HS-5 (cell line): ENCODE measurements around the gene ARNT2.

ENCODE experiments used
- DNase-seq: peaks from one replicate; pipeline ENCODE4 v3.0.0-alpha.2; 2012; ENCODE audit warnings: low read depth

The ARNT2 gene

DNA sequence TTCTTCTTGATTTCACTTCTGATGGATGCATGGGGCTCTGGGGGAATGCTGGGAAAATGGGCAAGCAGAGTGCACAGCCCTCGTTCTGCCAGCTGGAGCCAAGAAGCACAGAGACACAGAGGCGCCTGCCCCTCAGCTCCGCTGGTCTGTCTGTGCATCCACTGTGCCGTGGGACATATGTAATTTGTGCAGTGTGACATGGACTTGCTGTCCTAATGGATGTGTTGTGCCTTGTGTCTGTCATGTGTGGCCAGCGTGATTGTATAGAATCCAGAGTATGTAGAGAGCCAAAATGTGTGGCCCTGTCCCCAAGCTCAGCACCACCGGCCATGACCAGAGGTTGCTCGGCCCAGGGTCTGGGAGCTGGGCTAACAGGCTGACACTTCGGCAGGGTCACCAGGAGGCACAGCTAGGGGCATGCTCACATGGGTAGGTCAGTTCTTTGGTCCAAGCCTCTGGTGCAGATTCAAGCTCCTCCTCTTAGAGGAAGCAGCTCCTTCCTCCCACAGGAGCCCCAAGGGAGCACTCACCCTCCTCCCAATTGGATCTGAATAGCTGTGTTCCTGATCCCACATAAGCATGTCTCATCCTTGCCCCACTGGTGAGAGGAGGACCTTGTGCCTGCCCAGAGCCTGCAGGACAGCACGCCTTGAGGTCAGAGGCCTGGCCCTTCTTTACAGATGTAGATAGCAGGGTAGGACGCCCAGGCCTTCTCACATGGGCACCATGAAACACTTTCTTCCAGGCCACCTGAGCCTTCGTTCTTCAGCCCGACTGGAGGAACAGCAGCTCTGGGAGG is 190.1 kb downstream of the ARNT2 start:
- no peak for DNase-seq

DNA sequence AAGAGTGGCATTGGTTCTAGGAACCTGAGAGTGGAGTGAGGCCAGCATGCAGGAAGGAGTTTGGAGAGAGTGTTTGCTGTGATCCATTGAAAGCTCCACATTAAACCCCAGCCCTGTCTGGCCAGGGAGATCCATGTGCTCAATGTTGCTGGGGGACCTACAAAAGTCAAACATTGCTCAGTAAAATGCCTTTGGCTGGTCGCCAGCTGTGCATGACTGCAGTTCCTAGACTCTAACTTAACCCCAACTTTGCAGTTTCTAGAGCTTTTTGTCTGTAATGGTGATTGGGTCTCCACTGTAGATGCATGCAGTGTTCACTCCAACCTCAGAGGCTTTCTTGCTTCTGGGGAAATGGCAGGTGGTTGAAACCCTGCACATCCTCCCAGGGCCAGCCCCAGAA is 191.2 kb downstream of the ARNT2 start:
- DNase-seq = no peak

DNA sequence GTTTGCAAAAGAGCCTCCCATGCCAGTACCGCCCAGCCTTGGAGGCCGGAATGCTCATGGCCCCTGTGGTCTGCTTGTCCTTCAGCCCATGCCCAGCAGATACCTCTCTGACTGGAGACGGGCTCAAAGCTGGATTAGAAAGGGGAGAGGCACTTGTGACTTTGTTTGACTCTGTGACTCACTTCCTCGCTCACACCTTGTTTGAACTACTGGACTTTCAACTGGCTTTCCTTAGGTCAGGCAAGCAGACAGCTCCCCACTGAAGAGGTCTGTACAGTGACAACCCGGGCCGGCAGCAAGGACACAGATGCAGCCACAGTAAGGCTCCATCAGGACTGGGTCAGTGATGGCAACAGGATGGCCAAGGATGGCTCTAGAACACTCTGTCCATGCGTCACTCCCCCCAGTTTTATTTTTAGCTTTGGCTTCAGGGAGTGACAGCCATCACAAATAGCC is 192.4 kb downstream of the ARNT2 start:
- no peak for DNase-seq

DNA sequence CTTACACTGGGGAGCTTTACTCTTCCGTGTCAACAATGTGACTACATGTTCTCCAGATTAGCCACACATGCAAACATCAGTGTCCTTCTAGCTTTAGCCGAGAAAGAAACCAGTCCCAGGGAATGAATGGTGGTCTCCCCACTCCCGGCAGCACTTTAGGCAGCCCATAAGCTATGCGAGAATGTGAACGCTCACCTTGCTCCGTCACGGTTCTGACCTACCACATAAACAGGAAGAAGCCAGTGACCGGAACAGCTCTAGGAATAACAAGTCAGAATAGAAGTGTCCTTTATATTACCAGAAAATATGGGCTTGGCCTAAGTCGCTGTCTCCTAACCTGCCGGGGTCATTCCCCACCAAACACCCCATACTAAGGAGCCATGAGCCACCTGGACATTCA is 192.9 kb downstream of the ARNT2 start:
- DNase-seq = no peak

DNA sequence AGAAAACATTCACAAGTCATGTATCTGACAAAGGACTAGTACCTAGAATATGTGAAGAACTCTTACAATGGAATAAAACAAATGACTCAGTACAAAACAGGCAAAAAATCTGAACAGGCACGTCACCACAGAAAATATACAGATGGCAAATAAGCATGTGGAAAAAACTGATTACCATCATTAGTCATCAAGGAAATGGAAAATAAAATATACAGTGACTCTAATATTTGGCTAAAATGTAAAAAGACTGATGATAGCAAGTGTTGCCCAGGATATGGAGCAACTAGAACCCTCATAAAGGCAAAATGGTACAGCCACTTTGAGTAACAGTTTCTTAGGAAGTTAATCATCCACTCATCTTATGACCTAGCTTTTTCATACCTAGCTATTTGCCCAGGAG is 195.2 kb downstream of the ARNT2 start:
- no peak for DNase-seq

DNA sequence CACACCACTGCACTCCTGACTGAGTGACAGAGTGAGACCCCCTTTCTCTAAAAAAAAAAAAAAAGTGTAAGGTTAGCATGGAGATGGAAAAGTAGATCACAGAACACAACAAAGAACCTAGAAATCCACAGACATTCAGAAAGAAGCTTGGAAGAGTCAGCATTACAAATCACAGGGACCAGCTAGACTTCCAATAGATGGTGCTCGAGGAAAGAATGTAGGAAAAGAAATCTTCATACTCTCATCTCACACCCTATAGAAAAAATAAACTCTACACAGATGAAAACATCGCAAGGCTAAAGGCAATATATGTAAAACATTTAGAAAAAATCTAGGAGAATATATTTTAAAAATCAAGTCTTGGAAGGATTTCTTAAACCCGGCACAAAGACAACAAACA is 196.4 kb downstream of the ARNT2 start:
- DNase-seq = no peak

DNA sequence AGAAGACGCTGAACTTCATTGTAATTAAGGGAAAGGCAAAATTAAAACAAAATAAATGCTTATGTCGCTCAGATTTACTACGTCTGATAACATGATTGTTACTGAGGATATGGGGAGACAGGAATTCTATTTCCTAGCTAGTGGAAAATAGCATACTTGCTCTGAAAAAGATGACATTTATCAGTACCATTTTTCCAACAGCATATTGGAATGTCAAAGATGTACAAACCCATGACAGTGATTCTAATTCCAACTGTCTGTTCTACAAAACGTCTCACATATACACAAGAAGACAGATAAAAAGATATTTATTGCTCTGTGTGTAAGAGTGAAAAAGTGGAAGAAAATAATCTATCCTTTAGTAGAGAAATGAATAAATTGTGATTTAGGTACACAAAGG is 197.1 kb downstream of the ARNT2 start:
- DNase-seq = no peak

DNA sequence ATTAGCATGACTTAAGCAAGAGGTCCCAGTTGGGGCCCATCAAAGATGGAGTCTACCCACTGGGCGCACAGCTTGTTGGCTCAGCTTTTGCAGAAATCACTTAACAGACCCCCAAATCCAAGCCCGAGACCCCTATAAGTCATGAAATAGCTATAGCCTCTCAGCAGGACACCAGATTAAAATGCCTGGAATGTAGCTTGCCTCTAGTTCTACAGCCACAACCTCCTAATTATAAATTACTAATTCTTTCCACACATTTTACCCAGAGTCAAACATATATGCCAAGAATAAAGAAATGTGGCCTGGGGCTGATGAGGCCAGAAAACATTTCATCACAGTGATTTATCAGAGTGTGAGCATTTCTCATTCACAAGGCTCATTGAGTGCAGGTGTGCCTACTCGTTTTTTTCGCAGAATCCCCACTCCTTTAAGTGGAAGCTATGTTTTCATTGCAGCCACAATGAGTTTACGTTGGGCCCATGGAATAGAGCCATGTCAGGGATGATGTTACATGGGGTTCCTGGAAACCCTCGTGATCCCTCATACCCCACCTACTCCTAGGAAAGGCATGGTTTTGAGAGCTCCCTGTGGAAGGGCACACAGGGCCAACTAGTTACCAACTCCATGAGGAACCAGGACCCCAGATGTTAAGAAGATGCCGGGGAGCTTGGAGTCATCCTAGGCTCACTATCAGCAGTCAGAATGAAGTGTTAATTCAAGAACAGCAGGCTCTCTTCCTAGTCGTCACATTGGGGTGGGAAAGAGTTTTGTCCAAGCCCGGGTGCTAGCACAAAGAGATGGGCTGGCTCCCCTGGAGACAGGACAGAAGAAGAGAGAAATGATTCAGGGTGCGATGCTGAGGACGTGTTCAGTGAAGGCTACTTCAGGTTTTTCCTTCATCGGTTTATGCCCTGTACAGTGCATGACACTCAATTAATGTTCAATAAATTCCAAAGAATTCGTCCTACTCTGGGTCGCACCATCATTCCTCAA is 200.7 kb downstream of the ARNT2 start:
- DNase-seq = no peak

DNA sequence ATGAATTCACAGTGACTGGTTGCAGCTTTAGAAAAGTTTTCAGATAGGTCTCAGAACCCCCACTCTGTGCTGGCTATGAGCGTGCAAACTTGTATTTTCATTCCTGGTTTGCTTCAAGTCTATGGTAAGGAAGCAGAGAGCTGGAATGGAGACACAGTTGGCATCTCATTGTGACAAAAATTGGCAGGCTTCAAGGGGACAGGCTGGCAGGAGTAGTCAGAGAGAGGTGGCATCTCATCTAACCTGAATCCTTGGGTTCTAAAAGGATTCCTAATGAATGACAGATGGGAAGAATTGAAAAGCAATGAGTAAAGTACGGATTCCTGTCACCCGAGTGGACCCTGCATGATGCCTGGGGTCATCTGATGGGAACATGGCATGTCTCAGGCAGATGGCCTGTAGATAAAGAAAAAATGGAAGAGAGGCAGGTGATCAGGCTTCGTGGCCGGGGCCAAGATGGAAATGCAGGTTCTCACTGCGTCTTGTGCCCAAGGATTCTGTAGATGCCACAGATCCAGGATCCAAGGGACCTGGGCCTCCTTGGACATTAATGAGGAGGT is 201.5 kb downstream of the ARNT2 start:
- DNase-seq = no peak

DNA sequence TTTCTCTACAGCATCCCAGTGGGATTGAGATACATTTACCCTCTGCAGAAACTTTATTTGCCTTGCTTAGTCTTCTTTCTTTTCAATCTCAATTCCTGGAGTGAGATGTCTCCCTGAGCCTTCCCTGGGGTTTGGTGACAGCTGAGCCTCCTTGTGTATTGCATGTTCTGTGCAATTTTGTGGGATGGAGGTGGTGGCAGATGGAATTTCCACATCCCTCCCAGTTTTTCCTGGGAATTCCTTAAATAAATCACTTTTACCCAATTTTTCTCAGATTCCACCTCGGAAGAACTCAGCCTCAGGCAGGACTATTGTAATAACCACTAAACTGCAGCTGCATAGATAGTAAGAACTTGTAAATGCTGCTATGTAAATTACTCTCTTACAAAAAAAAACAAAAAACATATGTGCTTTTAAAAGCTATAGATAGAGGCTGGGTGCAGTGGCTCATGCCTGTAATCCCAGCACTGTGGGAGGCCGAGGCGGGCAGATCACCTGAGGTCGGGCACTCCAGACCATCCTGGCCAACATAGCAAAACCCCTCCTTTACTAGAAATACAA is 202.4 kb downstream of the ARNT2 start:
- DNase-seq = no peak

DNA sequence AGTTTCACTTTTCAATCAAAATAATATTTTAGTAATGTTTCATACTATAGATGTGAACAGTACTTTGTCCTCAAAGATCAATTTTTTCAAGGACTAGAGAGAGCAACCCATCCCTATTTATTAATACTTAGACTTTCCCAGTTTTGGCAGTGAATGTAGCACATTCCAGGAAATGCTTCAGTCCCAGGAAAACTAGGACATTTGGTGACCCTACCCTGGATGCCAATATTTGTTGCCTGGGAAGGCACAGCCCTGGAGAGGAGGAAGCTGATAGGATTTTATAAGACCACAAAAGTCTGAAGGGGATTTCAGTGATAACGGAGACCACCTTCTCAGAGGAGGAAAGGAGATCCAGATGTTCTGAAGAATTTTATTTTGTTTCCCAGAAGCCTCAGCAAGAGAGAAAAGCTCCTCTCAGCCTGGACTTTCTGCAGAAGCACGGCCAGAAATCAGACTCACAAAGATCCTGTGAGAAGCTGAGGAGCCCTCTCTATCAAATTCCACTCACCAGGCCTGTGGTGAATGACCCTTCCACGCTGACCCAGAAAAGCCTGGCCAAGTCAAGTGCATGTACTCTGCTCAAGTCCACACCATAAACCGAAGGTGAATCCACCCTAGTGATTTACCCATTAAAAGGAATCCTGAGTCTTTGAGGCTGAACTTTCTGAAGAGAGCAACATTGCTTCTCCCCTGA is 203.3 kb downstream of the ARNT2 start:
- DNase-seq = no peak

DNA sequence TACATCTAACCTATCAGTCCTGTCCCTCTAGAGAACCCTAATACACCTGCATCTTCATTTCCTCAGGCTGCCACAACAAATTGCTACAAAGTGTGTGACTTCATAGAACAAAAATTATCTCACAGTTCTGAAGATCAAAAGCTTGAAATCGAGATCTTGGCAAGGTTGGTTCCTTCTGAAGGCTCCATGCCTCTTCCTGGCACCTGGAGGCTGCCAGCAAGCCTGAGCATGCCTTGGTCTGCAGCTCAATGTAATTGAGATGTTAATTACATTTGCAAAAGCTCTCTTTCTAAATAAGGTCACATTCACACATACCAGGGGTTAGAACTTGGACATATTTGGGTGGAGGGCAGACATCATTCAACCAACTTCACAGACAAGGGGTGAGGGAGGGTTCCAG is 204.5 kb downstream of the ARNT2 start:
- no peak for DNase-seq

DNA sequence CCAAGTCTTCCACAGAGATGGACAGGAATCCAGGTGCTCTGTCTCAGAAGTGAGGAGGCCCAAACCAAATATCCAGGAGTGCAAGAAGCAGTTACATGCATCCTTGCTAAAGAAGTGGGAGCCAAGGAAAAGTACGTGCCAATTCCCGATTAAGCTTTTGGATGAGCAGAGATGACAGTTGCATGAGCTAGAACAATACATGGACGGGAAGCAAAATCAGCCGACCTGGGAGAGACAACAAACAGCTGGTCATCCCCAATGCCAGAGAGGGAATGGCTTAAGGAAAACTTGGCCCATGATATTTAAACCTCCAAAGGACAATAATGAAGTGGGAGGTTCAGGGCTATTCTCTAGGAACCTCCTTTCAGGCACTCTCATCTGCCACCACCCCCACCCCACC is 204.9 kb downstream of the ARNT2 start:
- no peak for DNase-seq

DNA sequence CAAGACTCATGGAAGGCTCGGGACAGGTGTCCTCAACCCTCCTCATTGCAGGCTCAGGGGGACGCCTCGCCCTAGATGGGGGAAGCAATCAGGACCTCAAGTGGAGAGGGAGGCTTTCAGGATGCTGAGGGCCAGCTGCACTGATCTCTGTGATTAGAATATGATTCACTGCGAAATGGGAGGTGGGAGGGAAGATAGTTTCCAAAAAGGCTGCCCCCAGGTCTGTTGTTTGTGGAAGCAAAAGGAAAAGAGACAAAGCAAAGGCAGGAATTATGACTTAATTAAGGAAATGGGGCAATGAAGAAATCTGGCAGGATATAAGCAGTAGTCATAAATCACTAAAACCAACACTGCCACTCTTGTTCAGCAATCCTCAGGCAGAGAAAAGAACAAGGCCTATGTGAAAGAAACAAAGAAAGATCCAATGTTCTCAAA is 205.3 kb downstream of the ARNT2 start:
- no peak for DNase-seq

DNA sequence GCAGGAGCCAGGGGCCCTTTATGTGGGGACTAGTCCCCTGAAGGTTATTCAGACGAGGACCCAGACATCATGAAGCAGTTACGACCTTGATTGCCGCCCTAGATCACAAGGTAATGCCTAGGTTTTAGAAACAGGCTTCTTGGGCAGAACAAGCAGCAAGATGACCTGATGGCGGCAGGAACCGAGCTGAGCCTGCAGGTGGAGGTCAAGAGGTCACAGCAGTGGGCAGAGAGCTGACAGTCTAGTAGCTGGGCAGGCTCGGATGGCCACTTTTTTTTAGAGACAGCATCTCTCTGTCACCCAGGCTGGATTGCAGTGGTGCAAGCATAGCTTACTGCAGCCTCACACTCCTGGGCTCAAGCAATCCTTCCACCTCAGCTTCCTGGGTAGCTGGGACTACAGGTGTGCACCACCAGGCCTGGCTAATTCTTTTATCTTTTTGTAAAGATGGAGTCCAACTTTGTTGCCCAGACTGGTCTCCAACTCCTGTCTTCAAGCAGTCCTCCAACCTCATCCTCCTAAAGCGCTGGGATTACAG is 207.4 kb downstream of the ARNT2 start:
- no peak for DNase-seq

DNA sequence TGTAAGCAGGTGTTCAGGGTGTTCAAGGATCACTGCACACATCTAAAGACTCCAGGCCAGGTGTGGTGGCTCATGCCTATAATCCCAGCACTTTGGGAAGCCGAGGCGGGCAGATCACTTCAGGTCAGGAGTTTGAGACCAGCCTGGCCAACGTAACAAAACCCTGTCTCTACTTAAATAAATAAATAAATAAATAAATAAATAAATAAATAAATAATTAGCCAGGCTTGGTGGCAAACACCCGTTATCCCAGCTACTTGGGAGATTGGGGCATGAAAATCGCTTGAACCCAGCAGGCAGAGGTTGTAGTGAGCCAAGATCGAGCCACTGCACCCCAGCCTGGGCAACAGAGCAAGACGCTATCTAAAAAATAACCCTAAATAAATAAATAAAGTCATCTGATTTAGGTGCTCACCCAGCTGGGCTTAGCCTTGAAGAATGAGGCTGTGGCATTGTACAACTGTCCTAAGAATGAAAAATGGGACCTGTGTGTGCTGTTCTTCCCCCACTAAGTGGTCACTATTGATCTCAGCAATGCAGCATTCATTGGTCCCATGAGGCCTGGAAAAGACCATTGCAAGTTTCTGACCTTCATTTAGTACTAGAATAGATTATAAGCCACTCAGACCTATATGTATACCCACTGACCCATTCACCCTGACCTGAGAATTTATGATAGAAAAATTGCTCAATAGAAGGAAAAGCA is 208.1 kb downstream of the ARNT2 start:
- no peak for DNase-seq

DNA sequence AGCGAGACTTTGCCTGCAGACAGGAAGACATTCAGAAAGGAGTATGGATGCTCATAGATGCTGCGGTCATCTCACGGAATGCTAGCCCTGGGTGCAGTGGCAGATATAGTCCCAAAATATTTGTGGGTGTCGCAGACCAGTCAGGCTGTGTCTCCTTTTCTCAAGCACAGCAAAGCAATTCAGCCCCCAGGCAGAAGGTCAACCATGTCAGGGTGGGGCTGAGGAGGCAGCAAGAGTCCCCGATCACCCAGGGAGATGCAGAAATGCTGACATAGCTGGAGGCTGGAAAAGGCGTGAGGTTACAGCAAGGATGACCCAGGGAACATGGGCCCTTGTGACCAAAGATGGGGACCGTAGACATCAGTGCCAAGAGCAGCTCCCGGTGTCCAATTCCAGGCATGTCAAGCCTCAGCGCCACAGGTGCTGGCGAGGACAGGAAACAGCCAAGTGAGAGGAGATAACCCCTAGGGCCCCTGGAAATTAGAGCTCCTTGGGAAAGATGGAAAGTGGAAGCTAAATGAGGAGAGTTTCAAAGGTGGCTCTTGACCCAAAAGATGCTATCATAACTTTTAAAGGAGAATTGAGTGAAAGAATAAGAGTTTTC is 209.7 kb downstream of the ARNT2 start:
- no peak for DNase-seq

DNA sequence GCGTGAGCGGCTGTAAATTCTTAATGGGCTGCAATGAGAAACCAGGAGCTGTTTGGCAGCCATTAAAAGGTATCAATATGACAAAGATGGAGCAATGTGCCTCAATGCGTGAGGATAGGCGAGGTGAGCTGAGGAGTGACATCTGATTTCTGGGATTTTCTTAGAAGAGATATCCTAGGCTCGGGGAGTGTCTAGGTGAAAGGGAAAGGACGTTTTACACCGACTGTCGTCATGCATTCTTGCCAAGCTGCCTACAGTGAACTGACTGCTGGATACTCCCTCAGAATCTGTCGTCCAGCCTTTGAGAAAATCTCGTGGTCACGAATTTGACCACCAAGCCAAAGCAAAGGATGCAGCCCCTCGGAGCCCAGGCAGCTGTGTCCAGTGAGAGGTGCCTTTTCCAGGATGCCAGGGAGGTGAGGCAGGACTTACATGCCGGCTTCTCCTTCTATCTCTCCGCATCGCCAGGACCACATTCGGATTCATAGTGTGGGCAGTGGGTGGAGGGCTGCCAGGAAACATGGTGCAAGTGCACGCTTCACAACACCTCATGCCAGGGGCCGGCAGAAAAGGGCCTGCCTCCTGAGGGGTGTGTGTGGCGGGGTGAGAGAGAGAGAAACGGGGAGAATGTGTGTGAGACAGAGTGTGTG is 210.7 kb downstream of the ARNT2 start:
- DNase-seq = no peak

DNA sequence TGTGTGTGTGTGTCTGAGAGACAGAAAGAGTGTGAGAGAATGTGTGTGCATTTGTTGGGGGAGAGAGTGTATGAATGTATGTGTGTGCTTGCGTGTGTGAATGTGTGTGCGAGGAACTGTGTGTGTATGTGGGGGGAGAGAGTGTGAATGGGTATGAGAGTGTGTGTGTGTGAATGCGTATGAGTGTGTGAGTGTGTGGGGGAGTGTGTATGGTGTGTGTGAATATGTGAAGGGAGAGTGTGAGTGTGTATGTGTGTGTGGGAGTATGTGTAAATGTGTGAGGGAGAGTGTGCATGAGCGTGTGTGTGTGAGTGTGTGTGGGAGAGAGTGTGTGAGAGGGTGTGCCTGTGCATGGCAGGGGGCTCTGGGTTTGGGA is 211.2 kb downstream of the ARNT2 start:
- DNase-seq = no peak
